SK-N-SH (cell line): ENCODE measurements around the gene CCDC141. TPM values are rescaled to one million over a fixed set of nuclear protein-coding genes. Genes with fewer than 3 reads are reported as not detected.

ENCODE experiments used
- CTCF ChIA-PET: fragments of 300-600, 350-600 bp; formaldehyde crosslinking; extraction: SDS; loops from one replicate; lab custom pipeline; 2021; lab: Yijun Ruan, JAX
- POLR2A ChIA-PET: fragments of 350-600 bp; sonication (Branson Sonifier 250); formaldehyde crosslinking; extraction: SDS; loops from one replicate; lab custom pipeline; 2020; ENCODE audit warnings: antibody characterized with exemption, inconsistent platforms; lab: Yijun Ruan, JAX
- DNase-seq: peaks from one replicate; pipeline ENCODE4 v3.0.0; 2012
- H2AFZ ChIP-seq: fragments of 200-600 bp; sonication (generic); 2 replicates; pipeline ENCODE4 v1.8.1; 2016; ENCODE audit warnings: antibody characterized with exemption, mild to moderate bottlenecking, low read depth
- H3F3A ChIP-seq: fragments of 200-600 bp; sonication (generic); replicated peaks from 2 replicates; pipeline ENCODE3; 2016; ENCODE audit warnings: antibody characterized with exemption, mild to moderate bottlenecking; ENCODE audit not compliant: insufficient read depth
- H3K27ac ChIP-seq, 2 experiments: fragments of 200-500 bp in 1 of 2; fragments of 200-600 bp in 1 of 2; sonication (Bioruptor generic) in 1 of 2; sonication (generic), shearing (Covaris generic) in 1 of 2; 2 replicates each; pipeline versions ENCODE4 v1.5.1 to v1.6.1; 2014 to 2016; ENCODE audit warnings: low read depth in 2 of 2, inconsistent platforms in 1 of 2, low read length in 1 of 2, mild to moderate bottlenecking in 1 of 2, mixed read lengths in 1 of 2
- H3K27me3 ChIP-seq: fragments of 200-600 bp; sonication (generic), shearing (Covaris generic); 2 replicates; pipeline ENCODE4 v1.6.1; 2016; ENCODE audit warnings: mixed run types; ENCODE audit not compliant: insufficient read depth
- H3K36me3 ChIP-seq, 2 experiments: fragments of 200-500 bp in 1 of 2; fragments of 200-600 bp in 1 of 2; sonication (Bioruptor generic) in 1 of 2; sonication (generic) in 1 of 2; replicated peaks in 1 of 2; 2 replicates each; pipeline versions ENCODE3 to v1.5.1; 2014 to 2016; ENCODE audit warnings: low read length in 1 of 2, mild to moderate bottlenecking in 1 of 2; ENCODE audit not compliant: insufficient read depth in 2 of 2, control insufficient read depth in 1 of 2
- H3K4me1 ChIP-seq, 2 experiments: fragments of 200-500 bp in 1 of 2; fragments of 200-600 bp in 1 of 2; sonication (Bioruptor generic) in 1 of 2; sonication (generic), shearing (Covaris generic) in 1 of 2; 2 replicates each; pipeline versions ENCODE4 v1.5.1 to v1.6.1; 2014 to 2016; ENCODE audit warnings: low read depth in 1 of 2, low read length in 1 of 2, mixed run types in 1 of 2; ENCODE audit not compliant: insufficient read depth in 2 of 2, control insufficient read depth in 1 of 2
- H3K4me2 ChIP-seq: fragments of 200-600 bp; sonication (generic), shearing (Covaris generic); 2 replicates; pipeline ENCODE4 v1.6.1; 2017; ENCODE audit warnings: mixed run types
- H3K4me3 ChIP-seq, 2 experiments: fragments of 200-500 bp in 1 of 2; fragments of 200-600 bp in 1 of 2; sonication (Bioruptor generic) in 1 of 2; sonication (generic), shearing (Covaris generic) in 1 of 2; 2 replicates each; pipeline versions ENCODE4 v1.5.1 to v1.8.1; 2014 to 2016; ENCODE audit warnings: low read depth in 2 of 2, inconsistent platforms in 1 of 2, low read length in 1 of 2, mild to moderate bottlenecking in 1 of 2, mixed read lengths in 1 of 2, moderate library complexity in 1 of 2
- H3K79me2 ChIP-seq: fragments of 200-600 bp; sonication (generic); 2 replicates; pipeline ENCODE4 v1.8.1; 2017; ENCODE audit warnings: mild to moderate bottlenecking; ENCODE audit not compliant: insufficient read depth
- H3K9ac ChIP-seq: fragments of 200-600 bp; sonication (generic); 2 replicates; pipeline ENCODE4 v1.6.1; 2017; ENCODE audit warnings: mixed run types
- H3K9me2 ChIP-seq: fragments of 200-600 bp; sonication (generic); 2 replicates; pipeline ENCODE4 v1.6.1; 2017; ENCODE audit warnings: mixed run types
- H3K9me3 ChIP-seq: fragments of 200-600 bp; sonication (generic); 2 replicates; pipeline ENCODE4 v1.6.1; 2017; ENCODE audit warnings: mixed run types, mild to moderate bottlenecking, moderate library complexity
- H4K20me1 ChIP-seq: fragments of 200-600 bp; sonication (generic); 2 replicates; pipeline ENCODE4 v1.6.1; 2017; ENCODE audit warnings: mild to moderate bottlenecking, mixed run types; ENCODE audit not compliant: insufficient read depth
- CTCF ChIP-seq: fragments of 200-600 bp; sonication (generic); IDR thresholded peaks from 2 replicates; pipeline ENCODE4 v1.6.1; 2017; ENCODE audit warnings: antibody characterized with exemption, mild to moderate bottlenecking, moderate library complexity
- FOXJ3 ChIP-seq: sonication (generic); formaldehyde crosslinking; IDR thresholded peaks from 2 replicates; pipeline ENCODE4 v1.5.1; 2020; ENCODE audit warnings: mild to moderate bottlenecking, missing genetic modification reagents
- FOXM1 ChIP-seq: IDR thresholded peaks from 2 replicates; pipeline ENCODE4 v1.4.0; 2012; ENCODE audit warnings: low read depth, mild to moderate bottlenecking
- GABPA ChIP-seq: IDR thresholded peaks from 2 replicates; pipeline ENCODE4 v1.4.0; 2012; ENCODE audit warnings: low read depth, mild to moderate bottlenecking
- IRF3 ChIP-seq: fragments of 150-350 bp; IDR thresholded peaks from 2 replicates; pipeline ENCODE4 v1.6.1; 2016; ENCODE audit warnings: mild to moderate bottlenecking, low read depth, low read length
- JUND ChIP-seq: IDR thresholded peaks from 2 replicates; pipeline ENCODE4 v1.4.0; 2012
- MAX ChIP-seq: IDR thresholded peaks from 2 replicates; pipeline ENCODE4 v1.4.0; 2012; ENCODE audit warnings: low read depth
- MEF2A ChIP-seq: IDR thresholded peaks from 2 replicates; pipeline ENCODE4 v1.4.0; 2012; ENCODE audit warnings: low read depth, borderline replicate concordance
- MXI1 ChIP-seq: IDR thresholded peaks from 2 replicates; pipeline ENCODE4 v1.6.1; 2012; ENCODE audit warnings: mild to moderate bottlenecking, low read depth, low read length, improper control_type of control experiment
- NFIC ChIP-seq: IDR thresholded peaks from 2 replicates; pipeline ENCODE4 v1.4.0; 2012; ENCODE audit warnings: borderline replicate concordance
- PBX3 ChIP-seq: IDR thresholded peaks from 2 replicates; pipeline ENCODE4; 2012
- POLR2AphosphoS5 ChIP-seq: IDR thresholded peaks from 2 replicates; pipeline ENCODE4 v1.6.1; 2012; ENCODE audit warnings: low read depth, low read length
- RCOR1 ChIP-seq: fragments of 150-350 bp; IDR thresholded peaks from 2 replicates; pipeline ENCODE4 v1.6.1; 2017; ENCODE audit warnings: antibody characterized with exemption, low read length
- REST ChIP-seq: IDR thresholded peaks from 2 replicates; pipeline ENCODE4 v1.6.1; 2012; ENCODE audit warnings: mild to moderate bottlenecking, low read depth, low read length, moderate library complexity
- RFX5 ChIP-seq: IDR thresholded peaks from 2 replicates; pipeline ENCODE4 v1.6.1; 2012; ENCODE audit warnings: mild to moderate bottlenecking, improper control_type of control experiment, low read length
- RXRA ChIP-seq: IDR thresholded peaks from 2 replicates; pipeline ENCODE4 v1.4.0; 2012; ENCODE audit warnings: low read depth, mild to moderate bottlenecking, borderline replicate concordance
- TEAD4 ChIP-seq: IDR thresholded peaks from 2 replicates; pipeline ENCODE4 v1.4.0; 2012; ENCODE audit warnings: mild to moderate bottlenecking, borderline replicate concordance; ENCODE audit not compliant: insufficient read depth
- ZBTB33 ChIP-seq: IDR thresholded peaks from 2 replicates; pipeline ENCODE4 v1.4.0; 2012; ENCODE audit warnings: low read depth, borderline replicate concordance
- WGBS: methylation state at CpG from one replicate; pipeline ENCODE4 v1.1.6; 2017; ENCODE audit warnings: low lambda C conversion rate; 5-methylcytosine and 5-hydroxymethylcytosine counted together
- polyA plus RNA-seq, 3 experiments: library from polyadenylated mRNA; depleted of rRNA; stranded (reverse); fragments of >200 nt; gene quantifications; 2 replicates each; pipeline ENCODE4 v1.2.3, GENCODE V29; 2012

CCDC141 gene
- polyA plus RNA-seq, 1 of the 3 experiments (the other 2 are of a cell fraction), result 0.02 TPM

- TF ChIP-seq REST, result no peak
- no peak for TF ChIP-seq CTCF
- no peak for TF ChIP-seq IRF3
- no peak for TF ChIP-seq POLR2AphosphoS5
- TF ChIP-seq, all 33 proteins: peak for 0
These were observed 219.5 kb downstream of the CCDC141 start (continued) for GRCh38 chr2:178830451-178830850.

GRCh38 chr2:178829981-178830380 is 220.0 kb downstream of the CCDC141 start:
- Histone ChIP-seq H3K36me3 (no peaks in the 10 kb centered on the region), H4K20me1 (no peaks in the 10 kb centered on the region), H3K9me3 (peaks cover 6% of the 10 kb centered on the region; the same call in 1 of the 2 replicates), H3K79me2 (no peaks in the 10 kb centered on the region), H2AFZ (no peak overlapping the region), H3K4me1 (peaks cover 0 to 8% of the 10 kb centered on the region in 2 experiments; a peak in 3 of 4 replicates), H3K4me2 (no peak overlapping the region), H3K9me2 (no peaks in the 10 kb centered on the region; the same call in 1 of the 2 replicates), H3K9ac (no peak overlapping the region), H3K27me3 (no peaks in the 10 kb centered on the region), H3F3A (peaks cover 6% of the 10 kb centered on the region), H3K4me3 (no peak overlapping the region), H3K27ac (no peak overlapping the region)
- POLR2A ChIA-PET, result no interaction called here
- 76% methylated on average over 3 of the region's 3 CpGs for WGBS
- TF ChIP-seq IRF3 (no peak), JUND (no peak), FOXM1 (no peak), ZBTB33 (no peak), FOXJ3 (CRISPR knock-in tag) (no peak), MAX (no peak), RXRA (no peak), TEAD4 (no peak), GABPA (no peak), RCOR1 (no peak), MEF2A (no peak), MXI1 (no peak), PBX3 (no peak), RFX5 (no peak), NFIC (no peak)
- DNase-seq, result no peak
- CTCF ChIA-PET, result interaction anchor here (1.0 kb wide), 1 partner anchor 10 kb away, joined by 3 read pairs; no protein-coding TSS in a partner anchor
